Karpas-422 (cell line): ENCODE data around the gene PPFIA1. TPM values are rescaled to one million over a fixed set of nuclear protein-coding genes. Genes with fewer than 3 reads are reported as not detected.

Source experiments
- DNase-seq: peaks from one replicate; pipeline ENCODE4 v3.0.0-alpha.2; 2015
- H2AFZ ChIP-seq: fragments of 200-600 bp; sonication (generic); 2 replicates; pipeline ENCODE4 v1.6.1; 2014; ENCODE audit warnings: antibody characterized with exemption, low read length, mixed read lengths
- H3K27ac ChIP-seq: fragments of 200-600 bp; sonication (generic); 2 replicates; pipeline ENCODE4 v1.5.1; 2014; ENCODE audit warnings: mild to moderate bottlenecking, low read length, moderate library complexity
- H3K27me3 ChIP-seq: fragments of 200-600 bp; sonication (generic); 2 replicates; pipeline ENCODE4 v1.6.1; 2014; ENCODE audit warnings: low read length, mixed read lengths
- H3K36me3 ChIP-seq: fragments of 200-600 bp; sonication (generic); 2 replicates; pipeline ENCODE4 v1.6.1; 2014; ENCODE audit warnings: low read length, mixed read lengths; ENCODE audit not compliant: insufficient read depth
- H3K4me1 ChIP-seq: fragments of 200-600 bp; sonication (generic); 2 replicates; pipeline ENCODE4 v1.6.1; 2014; ENCODE audit warnings: mild to moderate bottlenecking, low read length, mixed read lengths
- H3K4me2 ChIP-seq: fragments of 200-600 bp; sonication (generic); 2 replicates; pipeline ENCODE4 v1.6.1; 2014; ENCODE audit warnings: low read length, low read depth, mild to moderate bottlenecking; ENCODE audit not compliant: poor library complexity, severe bottlenecking
- H3K4me3 ChIP-seq: fragments of 200-600 bp; sonication (generic); 2 replicates; pipeline ENCODE4 v1.5.1; 2014; ENCODE audit warnings: mild to moderate bottlenecking, antibody characterized with exemption, low read length, mixed read lengths
- H3K79me2 ChIP-seq: fragments of 200-600 bp; sonication (generic); 2 replicates; pipeline ENCODE4 v1.6.1; 2014; ENCODE audit warnings: mild to moderate bottlenecking, low read length, mixed read lengths
- H3K9ac ChIP-seq: fragments of 200-600 bp; sonication (generic); 2 replicates; pipeline ENCODE4 v1.6.0; 2014; ENCODE audit warnings: low read length
- H3K9me2 ChIP-seq: fragments of 200-600 bp; sonication (generic), shearing (Covaris generic); replicated peaks from 2 replicates; pipeline ENCODE4 v1.6.0; 2014; ENCODE audit warnings: mild to moderate bottlenecking, low read length, moderate library complexity; ENCODE audit not compliant: insufficient read depth
- H3K9me3 ChIP-seq: fragments of 300-700, 200-600 bp; sonication (generic); 2 replicates; pipeline ENCODE4 v1.6.1; 2014; ENCODE audit warnings: low read length, mixed read lengths
- H4K20me1 ChIP-seq: fragments of 200-600 bp; sonication (generic); 2 replicates; pipeline ENCODE4 v1.6.1; 2014; ENCODE audit warnings: mild to moderate bottlenecking, antibody characterized with exemption, low read length, low read depth; ENCODE audit not compliant: insufficient read depth
- total RNA-seq: library from RNA; depleted of rRNA; stranded (reverse); fragments of >200 nt; shearing (Covaris generic); gene quantifications from 2 replicates; pipeline ENCODE4 v1.2.3, GENCODE V29; 2014; ENCODE audit warnings: low replicate concordance; rRNA removed

Gene PPFIA1
- total RNA-seq: 24.6 and 50.1 TPM in 2 replicates

DNA sequence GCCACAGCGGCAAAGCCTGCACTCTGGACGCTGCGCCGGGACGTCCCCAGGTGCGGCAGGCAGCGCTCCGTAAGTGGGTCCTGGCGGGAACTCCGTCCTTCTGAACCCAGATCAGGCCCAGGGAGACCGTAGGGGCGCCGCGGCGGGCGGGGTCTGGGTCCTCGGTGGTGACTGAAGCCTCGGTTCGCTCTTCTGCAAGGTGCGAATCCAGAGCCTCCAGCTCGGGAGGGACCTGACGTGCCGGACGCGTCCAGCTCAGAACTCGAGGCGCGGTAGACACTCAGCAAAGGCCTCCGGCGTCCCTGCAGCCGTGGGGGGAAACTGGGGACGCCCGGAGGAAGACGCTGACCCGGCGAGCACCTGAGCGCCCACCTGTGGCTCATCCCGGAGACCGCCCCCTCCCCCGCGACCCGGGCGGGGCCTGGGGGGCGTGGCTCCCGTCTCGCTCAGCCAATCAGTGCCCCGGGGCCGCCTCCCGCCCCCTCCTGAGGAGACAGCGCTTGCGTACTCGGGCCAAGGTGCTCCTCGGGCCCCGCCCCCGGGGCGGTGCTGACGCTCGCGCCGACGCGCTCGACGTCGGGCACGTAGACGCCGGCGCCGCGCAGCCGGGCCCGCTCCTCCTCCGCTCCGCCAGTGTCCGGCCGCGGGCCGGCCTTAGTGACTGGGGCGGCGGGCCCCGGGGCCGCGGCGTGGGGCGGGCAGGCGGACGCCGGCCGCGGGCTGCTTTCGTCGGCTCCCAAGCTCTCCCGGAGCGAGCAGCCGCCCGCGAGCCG lies at the start of gene PPFIA1:
Gene PPFIA1 (plus strand): TSS at position 587 of the 773 bp plus-strand sequence. CDS start 1,483 bp downstream, outside the sequence.
- peak; percentile 98 for DNase-seq
- H3K9me3 ChIP-seq: no peaks in the 10 kb centered on the region
- 0 out of 2 replicates have a peak, but pooled peaks cover 5% of the 10 kb centered on the region for H4K20me1 ChIP-seq
- peak within 1 kb of the TSS; percentile 100 for H2AFZ ChIP-seq
- H3K9me2 ChIP-seq: no peaks in the 10 kb centered on the region
- no peaks in the 10 kb centered on the region for H3K27me3 ChIP-seq
- peak within 1 kb of the TSS; percentile 96 for H3K4me3 ChIP-seq
- H3K4me1 ChIP-seq: peaks cover 38% of the 10 kb centered on the region
- peaks cover 46% of the 10 kb centered on the region for H3K79me2 ChIP-seq
- H3K27ac ChIP-seq: 0 out of 2 replicates have a peak within 1 kb of the TSS, but pooled peaks have one; percentile 12
- H3K9ac ChIP-seq: peak within 1 kb of the TSS; percentile 92
- peaks cover 13% of the 10 kb centered on the region for H3K36me3 ChIP-seq
- peak within 1 kb of the TSS; percentile 99 for H3K4me2 ChIP-seq

GRCh38 chr11:70220920-70221319 lies 49.6 kb upstream of the PPFIA1 start:
- H3K9ac ChIP-seq: no peak overlapping the region
- H3K9me3 ChIP-seq: no peaks in the 10 kb centered on the region
- no peak overlapping the region for H3K27ac ChIP-seq
- peak; percentile 1 for DNase-seq
- no peaks in the 10 kb centered on the region for H4K20me1 ChIP-seq
- H2AFZ ChIP-seq: no peak overlapping the region
- no peaks in the 10 kb centered on the region for H3K9me2 ChIP-seq
- H3K36me3 ChIP-seq: no peaks in the 10 kb centered on the region
- H3K79me2 ChIP-seq: no peaks in the 10 kb centered on the region
- H3K4me3 ChIP-seq: no peak overlapping the region
- H3K27me3 ChIP-seq: no peaks in the 10 kb centered on the region
- H3K4me1 ChIP-seq: peaks cover 3% of the 10 kb centered on the region
- H3K4me2 ChIP-seq: no peak overlapping the region

GRCh38 chr11:70225681-70226177 lies 44.8 kb upstream of the PPFIA1 start:
- Histone ChIP-seq H3K79me2 (no peaks in the 10 kb centered on the region), H3K4me2 (peak overlapping the region; percentile 14), H3K9ac (no peak overlapping the region), H2AFZ (no peak overlapping the region), H3K4me3 (no peak overlapping the region), H3K9me2 (no peaks in the 10 kb centered on the region), H3K36me3 (no peaks in the 10 kb centered on the region), H3K9me3 (no peaks in the 10 kb centered on the region), H3K27me3 (no peaks in the 10 kb centered on the region), H4K20me1 (no peaks in the 10 kb centered on the region), H3K4me1 (peaks cover 13% of the 10 kb centered on the region), H3K27ac (no peak overlapping the region)
- DNase-seq: peak; percentile 57

DNA sequence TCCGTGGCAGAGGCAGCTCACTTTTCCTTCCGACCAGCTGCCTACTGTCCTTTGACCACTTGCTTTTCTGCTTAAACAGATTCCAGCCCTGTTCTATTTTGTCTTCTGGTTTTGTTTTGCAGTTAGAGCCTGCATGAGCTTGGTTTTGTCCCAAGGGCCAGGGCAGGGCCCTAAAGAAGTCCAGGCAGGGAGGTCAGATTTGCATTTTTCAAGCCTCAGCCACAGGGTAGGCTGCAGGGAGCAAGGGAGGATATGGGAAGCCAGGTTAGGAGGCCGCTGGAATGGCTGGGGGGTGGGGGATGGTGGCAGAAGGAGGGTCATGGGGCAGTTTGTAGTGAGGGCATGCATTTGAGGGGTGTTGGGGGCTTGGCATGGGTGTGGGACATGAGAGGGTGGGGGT lies 44.3 kb upstream of the PPFIA1 start:
- H3K4me1 ChIP-seq: peaks cover 13% of the 10 kb centered on the region
- H2AFZ ChIP-seq: no peak overlapping the region
- no peak overlapping the region for H3K27ac ChIP-seq
- H3K27me3 ChIP-seq: no peaks in the 10 kb centered on the region
- H3K9ac ChIP-seq: no peak overlapping the region
- DNase-seq: no peak
- no peaks in the 10 kb centered on the region for H3K36me3 ChIP-seq
- no peaks in the 10 kb centered on the region for H3K79me2 ChIP-seq
- H3K9me2 ChIP-seq: no peaks in the 10 kb centered on the region
- peak overlapping the region; percentile 14 for H3K4me2 ChIP-seq
- H3K9me3 ChIP-seq: no peaks in the 10 kb centered on the region
- no peaks in the 10 kb centered on the region for H4K20me1 ChIP-seq
- H3K4me3 ChIP-seq: no peak overlapping the region

DNA sequence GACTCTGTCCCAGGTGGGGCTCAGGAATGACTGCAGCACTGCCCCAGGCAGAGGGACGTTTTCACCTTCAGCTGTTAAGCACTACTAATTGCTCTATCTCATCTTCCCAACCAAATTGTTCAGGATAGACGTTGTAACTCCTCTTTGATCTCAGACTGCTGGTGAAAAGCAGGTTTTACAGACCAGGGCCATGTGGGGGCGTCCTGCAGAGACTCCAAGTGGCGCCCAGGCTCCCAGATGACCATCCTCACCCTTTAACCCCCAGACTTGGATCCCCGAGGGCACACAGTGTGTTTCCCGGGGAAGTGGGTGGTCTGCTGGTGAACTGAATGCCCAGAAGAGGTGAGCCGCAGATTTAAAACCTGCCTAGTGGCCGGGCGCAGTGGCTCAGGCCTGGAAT lies 43.5 kb upstream of the PPFIA1 start:
- Histone ChIP-seq H2AFZ (no peak overlapping the region), H3K9me3 (no peaks in the 10 kb centered on the region), H3K9ac (no peak overlapping the region), H3K79me2 (no peaks in the 10 kb centered on the region), H4K20me1 (no peaks in the 10 kb centered on the region), H3K4me1 (peaks cover 13% of the 10 kb centered on the region), H3K4me3 (no peak overlapping the region), H3K9me2 (no peaks in the 10 kb centered on the region), H3K27ac (no peak overlapping the region), H3K4me2 (no peak overlapping the region), H3K36me3 (no peaks in the 10 kb centered on the region), H3K27me3 (no peaks in the 10 kb centered on the region)
- DNase-seq: peak; percentile 63

- no peaks in the 10 kb centered on the region for H3K9me3 ChIP-seq
- no peaks in the 10 kb centered on the region for H3K79me2 ChIP-seq
- no peaks in the 10 kb centered on the region for H3K9me2 ChIP-seq
- H3K4me1 ChIP-seq: peaks cover 13% of the 10 kb centered on the region
- no peak overlapping the region for H2AFZ ChIP-seq
- no peaks in the 10 kb centered on the region for H4K20me1 ChIP-seq
- H3K36me3 ChIP-seq: no peaks in the 10 kb centered on the region
- no peak overlapping the region for H3K27ac ChIP-seq
- H3K4me2 ChIP-seq: no peak overlapping the region
- DNase-seq: peak; percentile 4
- H3K4me3 ChIP-seq: no peak overlapping the region
- no peak overlapping the region for H3K9ac ChIP-seq
- H3K27me3 ChIP-seq: no peaks in the 10 kb centered on the region
These were observed 40.8 kb upstream of the PPFIA1 start for GRCh38 chr11:70229737-70230136.

DNA sequence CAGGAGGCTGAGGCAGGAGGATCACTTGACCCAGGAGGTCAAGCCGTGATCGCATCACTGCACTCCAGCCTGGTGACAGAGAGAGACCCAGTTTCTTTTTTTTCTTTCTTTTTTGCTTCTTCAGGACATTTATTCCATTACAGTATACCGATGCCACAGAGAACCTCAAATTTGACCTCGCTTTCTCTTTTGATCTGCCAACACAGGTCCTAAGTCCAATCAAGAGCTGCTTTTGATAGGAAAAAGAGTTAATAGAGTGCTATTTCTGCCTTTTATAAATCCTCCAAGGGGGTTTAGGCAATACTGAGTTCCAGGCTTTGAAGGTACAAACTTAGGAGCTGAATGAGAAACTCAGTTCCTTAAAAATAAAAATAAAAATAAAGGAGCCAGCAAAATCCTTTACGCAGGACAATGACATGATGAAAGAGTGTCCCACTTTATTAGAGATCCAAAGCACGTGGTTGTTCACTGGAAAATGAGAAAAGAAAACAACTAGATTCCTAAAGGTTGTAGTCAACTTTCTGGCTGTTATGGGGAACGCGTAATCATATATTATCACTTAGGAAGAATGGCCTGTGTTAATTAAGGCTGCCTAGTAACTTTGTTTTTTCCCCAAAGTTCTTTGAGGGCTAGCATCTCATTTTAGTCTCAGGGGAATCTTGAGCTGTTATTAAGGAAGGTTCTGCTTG lies 40.2 kb upstream of the PPFIA1 start:
- Histone ChIP-seq H3K79me2 (no peaks in the 10 kb centered on the region), H3K4me2 (no peak overlapping the region), H3K4me3 (no peak overlapping the region), H3K27ac (no peak overlapping the region), H4K20me1 (no peaks in the 10 kb centered on the region), H3K9me2 (no peaks in the 10 kb centered on the region), H3K27me3 (no peaks in the 10 kb centered on the region), H2AFZ (no peak overlapping the region), H3K9ac (no peak overlapping the region), H3K9me3 (no peaks in the 10 kb centered on the region), H3K36me3 (no peaks in the 10 kb centered on the region), H3K4me1 (peaks cover 13% of the 10 kb centered on the region)
- no peak for DNase-seq
